ENCODE data around the gene CD244.
"Not testable (repeated sequence)": the region's sequence is repeated elsewhere in the genome, so short reads cannot be mapped to it uniquely, and the experiment has no call there.

Gene CD244

GRCh38 chr1:160904783-160905616, 42.3 kb upstream of the CD244 start:
- no peak for FAIRE-seq

DNA sequence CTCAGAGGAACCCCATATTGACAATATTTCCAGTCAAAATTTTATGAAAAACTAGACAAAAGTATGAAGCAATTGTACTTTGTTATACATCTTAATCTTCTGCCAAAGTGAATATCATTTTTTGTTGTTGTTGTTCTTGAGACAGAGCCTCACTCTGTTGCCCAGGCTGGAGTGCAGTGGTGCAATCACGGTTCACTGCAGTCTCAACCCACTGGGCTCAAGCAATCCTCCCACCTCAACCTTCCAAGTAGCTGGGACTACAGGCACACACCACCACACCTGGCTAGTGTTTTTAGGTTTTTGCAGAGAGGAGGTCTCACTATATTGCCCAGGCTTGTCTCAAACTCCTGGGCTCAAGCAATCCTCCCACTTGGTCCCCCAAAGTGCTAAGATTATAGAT, 39.6 kb upstream of the CD244 start:
- FAIRE-seq; DNase-seq (ENCODE audit: insufficient read length, low spot score): not testable (repeated sequence)

More at GRCh38 chr1:160904783-160905616, 42.3 kb upstream of the CD244 start:
- DNase-seq (ENCODE audit: insufficient read length, low spot score): no peak
- TF ChIP-seq, protein P1, sequence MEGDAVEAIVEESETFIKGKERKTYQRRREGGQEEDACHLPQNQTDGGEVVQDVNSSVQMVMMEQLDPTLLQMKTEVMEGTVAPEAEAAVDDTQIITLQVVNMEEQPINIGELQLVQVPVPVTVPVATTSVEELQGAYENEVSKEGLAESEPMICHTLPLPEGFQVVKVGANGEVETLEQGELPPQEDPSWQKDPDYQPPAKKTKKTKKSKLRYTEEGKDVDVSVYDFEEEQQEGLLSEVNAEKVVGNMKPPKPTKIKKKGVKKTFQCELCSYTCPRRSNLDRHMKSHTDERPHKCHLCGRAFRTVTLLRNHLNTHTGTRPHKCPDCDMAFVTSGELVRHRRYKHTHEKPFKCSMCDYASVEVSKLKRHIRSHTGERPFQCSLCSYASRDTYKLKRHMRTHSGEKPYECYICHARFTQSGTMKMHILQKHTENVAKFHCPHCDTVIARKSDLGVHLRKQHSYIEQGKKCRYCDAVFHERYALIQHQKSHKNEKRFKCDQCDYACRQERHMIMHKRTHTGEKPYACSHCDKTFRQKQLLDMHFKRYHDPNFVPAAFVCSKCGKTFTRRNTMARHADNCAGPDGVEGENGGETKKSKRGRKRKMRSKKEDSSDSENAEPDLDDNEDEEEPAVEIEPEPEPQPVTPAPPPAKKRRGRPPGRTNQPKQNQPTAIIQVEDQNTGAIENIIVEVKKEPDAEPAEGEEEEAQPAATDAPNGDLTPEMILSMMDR (IDR thresholded peaks at IDR 0.05; ENCODE audit: insufficient read depth, missing control alignments): no peak

- TF ChIP-seq, protein P1 (IDR thresholded peaks at IDR 0.05; ENCODE audit: insufficient read depth, missing control alignments): no peak
- FAIRE-seq (no peak), DNase-seq (ENCODE audit: insufficient read length, low spot score) (no peak)
Observed at GRCh38 chr1:160901768-160902167, 39.1 kb upstream of the CD244 start.

DNA sequence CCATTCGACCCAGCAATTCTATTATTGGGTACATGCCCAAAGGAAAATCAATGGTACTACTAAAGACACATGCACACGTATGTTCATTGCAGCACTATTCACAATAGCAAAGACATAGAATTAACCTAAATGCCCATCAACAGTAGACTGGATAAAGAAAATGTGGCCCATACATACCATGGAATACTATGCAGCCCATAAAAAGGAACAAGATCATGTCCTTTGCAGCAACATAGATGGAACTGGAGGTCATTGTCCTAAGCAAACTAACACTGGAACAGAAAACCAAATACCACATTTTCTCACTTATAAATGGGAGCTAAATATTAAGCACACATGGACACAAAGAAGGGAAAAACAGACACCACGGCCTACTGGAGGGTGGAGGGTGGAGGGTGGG, 38.0 kb upstream of the CD244 start:
- FAIRE-seq; DNase-seq (ENCODE audit: insufficient read length, low spot score): not testable (repeated sequence)

DNA sequence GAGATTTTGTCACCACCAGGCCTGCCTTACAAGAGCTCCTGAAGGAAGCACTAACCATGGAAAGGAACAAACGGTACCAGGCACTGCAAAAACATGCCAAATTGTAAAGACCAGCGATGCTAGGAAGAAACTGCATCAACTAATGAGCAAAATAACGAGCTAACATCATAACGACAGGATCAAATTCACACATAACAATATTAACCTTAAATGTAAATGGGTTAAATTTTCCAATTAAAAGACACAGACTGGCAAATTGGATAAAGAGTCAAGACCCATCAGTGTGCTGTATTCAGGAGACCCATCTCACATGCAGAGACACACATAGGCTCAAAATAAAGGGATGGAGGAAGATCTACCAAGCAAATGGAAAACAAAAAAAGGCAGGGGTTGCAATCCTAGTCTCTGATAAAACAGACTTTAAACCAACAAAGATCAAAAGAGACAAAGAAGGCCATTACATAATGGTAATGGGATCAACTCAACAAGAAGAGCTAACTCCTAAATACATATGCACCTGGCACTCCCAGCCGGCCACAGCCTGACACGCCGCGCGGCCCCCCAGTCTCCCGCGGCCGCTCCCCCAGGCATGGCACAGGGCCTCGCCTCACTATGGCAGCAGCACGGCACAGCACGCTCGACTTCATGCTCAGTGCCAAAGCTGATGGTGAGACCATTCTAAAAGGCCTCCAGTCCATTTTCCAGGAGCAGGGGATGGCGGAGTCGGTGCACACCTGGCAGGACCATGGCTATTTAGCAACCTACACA, 31.9 kb upstream of the CD244 start:
- not testable (repeated sequence) for FAIRE-seq; DNase-seq (ENCODE audit: insufficient read length, low spot score)

GRCh38 chr1:160891474-160891873, 28.8 kb upstream of the CD244 start:
- TF ChIP-seq, protein P1 (IDR thresholded peaks at IDR 0.05; ENCODE audit: insufficient read depth, missing control alignments): no peak
- FAIRE-seq (no peak), DNase-seq (ENCODE audit: insufficient read length, low spot score) (no peak)

DNA sequence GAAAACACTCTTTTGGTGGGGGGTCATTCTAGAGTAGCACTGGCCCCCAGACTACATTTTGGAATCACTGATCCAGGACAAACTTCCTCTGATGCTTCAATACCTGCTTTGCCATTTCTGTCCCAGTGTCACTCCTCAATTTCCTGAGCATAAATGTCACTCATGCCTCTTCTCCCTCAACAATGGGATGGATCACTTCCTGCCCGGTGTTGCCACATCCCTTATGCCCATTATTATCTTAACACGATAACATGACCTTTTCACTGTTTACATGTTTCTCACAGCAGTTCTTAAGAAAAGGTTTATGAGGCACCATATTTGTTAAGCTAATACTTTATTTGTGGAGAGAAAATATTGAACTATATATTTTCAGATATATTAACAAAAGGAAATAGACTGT, 26.2 kb upstream of the CD244 start:
- no peak for DNase-seq (ENCODE audit: insufficient read length, low spot score)
- no peak for FAIRE-seq
- TF ChIP-seq, protein P1 (IDR thresholded peaks at IDR 0.05; ENCODE audit: insufficient read depth, missing control alignments): no peak

GRCh38 chr1:160887071-160887470, 24.4 kb upstream of the CD244 start:
- DNase-seq (ENCODE audit: insufficient read length, low spot score): no peak
- no peak for FAIRE-seq
- TF ChIP-seq, protein P1 (IDR thresholded peaks at IDR 0.05; ENCODE audit: insufficient read depth, missing control alignments): no peak

Measured in D721Med (cell line).